Measurements from ENCODE around the gene AVEN.
"Not testable (repeated sequence)": the region's sequence is repeated elsewhere in the genome, so short reads cannot be mapped to it uniquely, and the experiment has no call there.

The AVEN gene, protein sequence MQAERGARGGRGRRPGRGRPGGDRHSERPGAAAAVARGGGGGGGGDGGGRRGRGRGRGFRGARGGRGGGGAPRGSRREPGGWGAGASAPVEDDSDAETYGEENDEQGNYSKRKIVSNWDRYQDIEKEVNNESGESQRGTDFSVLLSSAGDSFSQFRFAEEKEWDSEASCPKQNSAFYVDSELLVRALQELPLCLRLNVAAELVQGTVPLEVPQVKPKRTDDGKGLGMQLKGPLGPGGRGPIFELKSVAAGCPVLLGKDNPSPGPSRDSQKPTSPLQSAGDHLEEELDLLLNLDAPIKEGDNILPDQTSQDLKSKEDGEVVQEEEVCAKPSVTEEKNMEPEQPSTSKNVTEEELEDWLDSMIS

DNA sequence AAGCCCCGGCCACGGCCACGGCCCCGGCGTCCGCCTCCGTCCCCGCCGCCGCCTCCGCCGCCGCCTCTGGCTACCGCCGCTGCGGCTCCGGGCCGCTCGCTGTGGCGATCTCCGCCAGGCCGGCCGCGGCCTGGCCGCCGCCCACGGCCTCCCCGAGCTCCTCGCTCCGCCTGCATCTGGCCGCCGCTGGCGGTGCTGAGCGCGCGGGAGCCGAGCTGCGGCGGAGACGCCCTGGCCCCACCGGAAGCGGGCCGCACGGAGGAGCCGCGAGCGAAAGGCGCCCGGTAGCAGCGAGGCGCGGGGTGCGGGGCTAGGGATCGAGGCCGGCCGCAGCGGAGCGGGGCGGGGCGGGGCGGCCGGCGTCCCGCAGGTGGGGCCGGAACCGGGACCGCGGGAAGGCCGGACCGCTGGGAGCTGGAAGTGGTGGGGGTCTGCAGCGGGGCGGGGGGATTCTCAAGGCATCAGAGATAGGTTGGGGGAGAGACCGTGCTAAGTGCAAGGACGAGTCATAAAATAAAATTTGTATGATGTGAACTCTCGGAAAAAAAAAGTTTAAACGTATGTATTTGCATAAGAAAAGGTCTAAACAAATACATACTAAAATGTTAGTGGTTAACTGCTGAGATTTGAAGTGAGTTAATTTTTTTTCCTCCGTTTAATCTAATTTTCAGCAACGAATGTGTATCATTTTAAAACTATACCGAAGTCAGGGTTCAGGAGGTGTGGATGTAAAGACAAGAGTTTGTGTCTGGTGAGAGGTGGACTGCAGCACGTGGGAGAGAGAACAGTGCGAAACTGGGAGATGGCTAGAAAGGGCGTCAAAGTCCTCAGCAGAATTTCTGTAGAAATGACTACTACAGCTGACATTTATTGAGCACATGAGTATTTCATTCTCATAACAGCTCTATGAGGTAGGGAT is at the start of gene AVEN:
AVEN (minus strand) TSS at position 334 of the 919 bp plus-strand sequence; CDS start at position 176, 158 bp downstream.
- DNase-seq = no peak

DNA sequence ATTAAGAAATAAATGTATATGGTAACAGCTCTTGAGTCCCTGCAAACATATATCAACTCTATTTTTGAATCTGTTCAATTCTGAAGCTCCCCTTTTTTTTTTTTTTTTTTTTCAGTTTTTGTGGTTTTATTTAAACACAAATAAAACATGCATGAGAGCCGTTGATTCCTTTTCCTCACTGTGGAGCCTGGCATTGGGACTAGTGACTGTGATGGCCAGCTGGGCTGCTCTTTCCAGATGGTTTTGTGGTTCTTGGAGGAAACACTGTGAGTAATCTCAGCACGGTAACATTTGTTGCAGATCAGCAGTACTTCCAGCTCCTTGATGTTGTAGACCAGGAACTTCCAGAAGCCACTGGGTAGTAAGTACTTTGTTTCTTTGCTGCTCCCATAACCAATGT is 46.7 kb upstream of the AVEN start:
- DNase-seq = no peak

DNA sequence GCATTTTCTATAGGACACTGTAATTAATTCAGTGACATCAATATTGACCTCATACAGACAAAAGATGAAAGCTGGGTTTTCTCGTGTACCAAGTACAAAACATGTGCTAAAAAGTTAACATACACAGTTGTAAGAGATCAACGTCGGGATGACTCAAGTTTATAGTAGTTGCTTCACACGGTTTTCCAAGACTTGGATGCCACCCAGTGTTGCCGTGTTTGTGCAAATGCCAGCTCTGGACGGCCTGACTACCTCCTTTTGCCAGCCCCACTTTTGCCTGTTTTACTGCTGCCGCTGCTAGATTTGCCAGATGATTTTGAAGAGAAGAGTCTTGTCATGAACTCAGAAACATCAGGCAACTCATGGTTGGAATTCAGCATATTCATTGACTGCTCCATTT is 45.1 kb upstream of the AVEN start:
- no peak for DNase-seq

GRCh38 chr15:34079904-34080303 is 40.9 kb upstream of the AVEN start:
- DNase-seq = no peak

GRCh38 chr15:34078900-34079299 is 39.9 kb upstream of the AVEN start:
- DNase-seq = no peak

GRCh38 chr15:34076785-34077184 is 37.8 kb upstream of the AVEN start:
- DNase-seq = no peak

DNA sequence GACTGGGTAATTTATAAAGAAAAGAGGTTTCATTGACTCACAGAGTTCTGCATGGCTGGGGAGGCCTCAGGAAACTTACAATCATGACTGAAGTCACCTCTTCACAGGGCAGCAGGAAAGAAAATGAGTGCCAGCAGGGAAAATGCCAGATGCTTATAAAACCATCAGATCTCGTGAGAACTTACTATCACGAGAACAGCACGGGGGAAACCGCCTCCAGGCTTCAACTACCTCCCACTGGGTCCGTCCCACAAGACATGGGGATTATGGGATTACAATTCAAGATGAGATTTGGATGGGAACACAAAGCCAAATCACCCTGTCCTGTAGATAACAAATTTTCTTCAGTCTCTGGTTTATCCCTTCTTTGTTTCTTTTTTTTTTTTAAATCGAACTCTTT is 31.0 kb upstream of the AVEN start:
- no peak for DNase-seq

DNA sequence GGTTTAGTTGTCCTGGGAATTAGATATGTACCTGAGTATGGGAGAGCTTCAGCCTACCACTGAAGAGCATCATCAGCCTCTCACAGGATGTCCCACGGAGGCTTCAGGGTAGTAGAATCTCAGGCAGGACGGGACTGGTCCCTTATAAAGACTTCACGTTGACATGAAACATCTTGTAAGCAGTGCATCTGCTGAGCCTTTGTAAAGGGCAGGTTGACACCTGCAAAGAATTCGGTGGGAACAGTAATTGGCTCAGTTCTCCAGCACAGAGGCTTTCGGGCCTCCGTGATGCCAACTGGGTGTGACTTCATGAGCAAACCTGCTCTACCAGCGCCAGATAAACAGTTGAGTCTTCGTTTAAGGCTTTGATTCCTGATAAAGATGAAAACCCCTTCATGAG is 26.9 kb upstream of the AVEN start:
- no peak for DNase-seq

GRCh38 chr15:34065261-34065660 is 26.3 kb upstream of the AVEN start:
- DNase-seq = no peak

DNA sequence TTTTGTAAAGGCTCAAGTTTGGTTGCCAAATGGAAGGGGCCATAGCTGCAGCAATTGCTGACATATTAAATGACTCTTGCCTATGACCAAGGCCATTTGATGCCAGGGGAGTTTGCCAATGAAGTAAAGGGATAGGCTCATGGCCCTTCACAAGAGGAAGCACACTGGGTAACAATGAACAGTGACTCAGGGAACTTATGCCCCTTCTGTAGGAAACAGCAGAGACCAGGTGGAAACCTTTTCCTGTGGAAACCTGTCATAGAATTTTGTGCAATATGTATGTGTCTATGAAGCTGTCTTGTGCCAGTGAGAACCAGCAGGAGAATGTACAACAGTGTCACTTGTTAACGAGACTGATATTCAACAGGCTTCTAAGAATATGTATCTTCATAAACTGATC is 25.4 kb upstream of the AVEN start:
- no peak for DNase-seq

DNA sequence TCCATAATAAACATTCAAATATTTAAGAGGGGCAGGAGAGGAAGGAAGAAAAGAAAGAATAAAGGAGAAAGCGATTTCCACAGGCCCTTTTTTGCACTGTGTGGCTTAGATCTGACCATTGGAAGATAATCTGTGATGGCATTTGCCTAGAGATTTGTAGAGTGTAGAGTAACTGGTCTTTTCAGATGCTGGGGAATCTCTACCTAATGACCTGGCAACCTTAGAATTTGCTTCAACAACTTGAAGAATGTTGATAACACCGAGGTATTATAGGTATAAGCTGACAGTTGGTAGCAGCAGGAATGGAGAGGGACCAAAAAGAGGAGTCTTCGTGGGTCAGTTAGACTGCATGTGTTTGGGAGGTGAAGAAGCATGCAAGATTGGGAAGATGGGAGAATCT is 20.9 kb upstream of the AVEN start:
- no peak for DNase-seq

- DNase-seq = no peak
These were observed 20.5 kb upstream of the AVEN start for GRCh38 chr15:34059476-34059875.

- no peak for DNase-seq
These were observed 17.9 kb upstream of the AVEN start for GRCh38 chr15:34056911-34057310.

DNA sequence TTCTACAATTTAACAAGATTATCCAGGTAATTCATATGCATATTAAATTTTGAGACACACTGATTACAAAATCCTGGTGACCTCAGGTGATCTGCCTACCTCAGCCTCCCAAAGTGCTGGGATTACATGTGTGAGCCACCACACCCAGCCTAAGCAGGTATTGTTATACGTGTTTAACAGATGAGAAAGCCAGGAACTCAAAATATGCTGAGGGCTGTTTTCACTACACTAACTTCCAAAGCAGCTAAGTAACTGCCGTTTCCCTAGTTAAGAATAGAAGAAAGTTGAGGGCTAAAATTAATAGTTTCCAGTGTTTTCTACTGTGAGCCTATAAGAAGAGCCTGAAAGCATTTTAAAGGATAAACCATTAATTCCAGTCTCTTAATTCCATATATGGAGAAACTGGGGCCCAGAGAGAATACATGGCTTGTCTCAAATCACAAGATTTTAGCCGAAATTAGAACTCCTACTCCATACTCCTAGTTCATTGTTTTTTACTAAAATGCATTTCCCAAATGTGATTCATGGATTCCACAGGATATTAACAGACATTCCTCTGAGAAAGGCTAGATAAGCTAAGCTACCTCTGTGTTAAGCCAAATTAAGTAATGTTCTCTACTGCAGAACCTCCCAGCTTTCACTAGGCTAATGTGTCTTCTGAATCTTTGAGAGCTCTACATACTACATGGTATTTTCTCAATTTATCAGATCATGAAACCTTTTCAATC is 17.0 kb upstream of the AVEN start:
- no peak for DNase-seq

- no peak for DNase-seq
These were observed 15.2 kb upstream of the AVEN start for GRCh38 chr15:34054081-34054707.

DNA sequence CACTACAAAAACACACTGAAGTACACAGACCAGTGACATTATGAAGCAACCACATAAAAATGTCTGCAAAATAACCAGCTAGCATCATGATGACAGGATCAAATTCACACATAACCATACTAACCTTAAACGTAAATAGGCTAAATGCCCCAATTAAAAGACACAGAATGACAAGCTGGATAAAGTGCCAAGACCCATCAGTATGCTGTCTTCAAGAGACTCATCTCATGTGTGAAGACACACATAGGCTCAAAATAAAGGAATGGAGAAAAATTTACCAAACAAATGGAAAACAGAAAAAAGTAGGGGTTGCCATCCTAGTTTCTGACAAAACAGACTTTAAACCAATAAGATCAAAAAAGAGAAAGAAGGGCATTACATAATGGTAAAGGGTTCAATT is 11.4 kb upstream of the AVEN start:
- not testable (repeated sequence) for DNase-seq

DNA sequence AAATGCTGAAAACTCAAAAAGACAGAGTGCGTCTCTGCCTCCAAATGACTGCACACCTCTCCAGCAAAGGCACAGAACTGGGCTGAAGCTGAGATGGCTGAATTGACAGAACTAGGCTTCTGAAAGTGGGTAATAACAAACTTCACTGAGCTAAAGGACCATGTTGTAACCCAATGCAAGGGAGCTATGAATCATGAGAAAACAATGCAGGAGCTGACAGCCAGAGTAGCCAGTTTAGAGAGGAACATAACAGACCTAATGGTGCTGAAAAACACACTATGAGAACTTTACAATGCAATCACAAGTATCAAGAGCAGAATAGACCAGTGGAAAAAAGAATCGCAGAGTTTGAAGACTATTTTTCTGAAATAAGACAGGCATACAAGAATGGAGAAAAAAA is 10.1 kb upstream of the AVEN start:
- no peak for DNase-seq

DNA sequence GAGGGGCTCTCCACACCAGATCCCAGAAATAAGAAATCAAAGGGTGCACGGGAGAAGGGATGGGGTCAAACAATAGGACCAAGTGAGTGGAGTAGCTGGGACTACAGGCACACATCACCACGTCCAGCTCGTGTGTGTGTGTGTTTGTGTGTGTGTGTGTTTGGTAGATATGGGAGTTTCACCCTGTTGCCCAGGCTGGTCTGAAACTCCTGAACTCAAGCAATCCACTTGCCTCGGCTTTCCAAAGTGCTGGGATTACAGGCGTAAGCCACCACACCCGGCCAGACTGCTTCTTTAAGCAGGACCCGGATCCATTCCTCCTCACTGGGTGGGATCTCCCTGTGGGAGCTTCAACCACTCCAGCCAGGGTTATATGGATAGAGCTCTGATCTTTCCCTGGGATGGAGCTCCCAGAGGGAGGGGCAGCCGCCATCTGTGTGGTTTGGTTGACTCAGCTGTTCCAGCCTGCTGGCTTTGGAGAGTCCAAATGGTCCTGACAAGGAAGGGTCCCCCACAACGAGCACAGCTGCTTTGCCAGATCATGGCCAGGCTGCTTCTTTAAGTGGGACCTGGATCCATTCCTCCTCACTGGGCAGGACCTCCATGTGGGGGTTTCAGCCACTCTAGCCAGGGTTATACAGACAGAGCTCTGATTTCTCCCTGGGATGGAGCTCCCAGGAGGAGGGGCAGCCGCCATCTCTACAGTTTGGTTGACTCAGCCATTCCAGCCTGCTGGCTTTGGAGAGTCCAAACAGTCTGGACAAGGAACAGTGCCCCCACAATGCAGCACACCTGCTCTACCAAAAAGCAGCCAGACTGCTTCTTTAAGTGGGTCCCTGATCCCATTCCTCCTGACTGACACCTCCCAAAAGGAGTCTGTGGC is 9.1 kb upstream of the AVEN start:
- no peak for DNase-seq

- no peak for DNase-seq
These were observed 7.6 kb upstream of the AVEN start for GRCh38 chr15:34046471-34047145.

GRCh38 chr15:34043813-34044212 is 4.8 kb upstream of the AVEN start:
- DNase-seq = no peak

DNA sequence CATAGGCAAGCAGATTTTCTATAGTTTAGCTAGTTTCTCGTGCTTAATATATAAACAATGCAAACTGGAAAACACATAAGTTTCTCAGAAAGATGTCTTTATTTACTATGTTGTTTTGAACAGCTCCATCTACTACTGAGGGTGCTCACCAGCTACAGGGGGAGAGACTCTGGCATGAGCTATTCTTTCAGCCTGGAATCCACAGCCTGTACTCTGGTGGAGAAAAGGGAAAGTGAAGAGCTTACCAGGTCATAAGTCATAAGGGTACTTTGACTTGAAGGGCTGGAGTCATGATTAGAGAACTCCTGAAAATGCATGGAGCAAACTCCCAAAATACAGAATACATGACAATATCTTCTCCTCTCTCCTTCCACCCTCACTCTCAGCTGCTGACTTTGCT is 4.4 kb upstream of the AVEN start:
- DNase-seq = no peak

DNA sequence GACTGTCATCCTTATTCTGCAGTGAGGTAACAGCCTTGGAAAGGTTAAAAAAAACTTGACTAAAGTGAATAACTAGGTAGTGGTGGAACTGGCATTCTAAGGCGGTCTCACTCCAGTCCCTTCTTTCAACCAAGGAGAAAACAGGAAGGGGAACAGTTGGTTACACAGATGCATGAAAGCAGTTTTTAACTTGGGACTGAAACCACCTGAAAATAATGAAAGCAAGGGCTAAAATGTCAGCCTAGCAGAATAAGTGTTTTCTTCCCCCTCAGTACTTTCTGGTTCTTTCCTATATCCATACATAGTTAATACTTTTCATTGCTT is 748 bp upstream of the AVEN start:
- no peak for DNase-seq
